Bronchial epithelial cell (primary cell): ENCODE results near the gene LHX6. TPM values are rescaled to one million over a fixed set of nuclear protein-coding genes. Genes with fewer than 3 reads are reported as not detected.

Source experiments
- DNase-seq: peaks from one replicate; pipeline ENCODE4 v3.0.0-alpha.2; 2010; ENCODE audit warnings: low read depth
- FAIRE-seq: peaks from 2 replicates; lab custom pipeline; 2011; peaks lifted over from hg19 to GRCh38; lab: Jason Lieb, UNC
- H3K27me3 ChIP-seq: 2 replicates; pipeline ENCODE4 v1.5.1; 2011; ENCODE audit warnings: low read length; ENCODE audit not compliant: control insufficient read depth, insufficient read depth
- H3K36me3 ChIP-seq: 2 replicates; pipeline ENCODE4 v1.5.1; 2011; ENCODE audit warnings: low read length; ENCODE audit not compliant: control insufficient read depth, insufficient read depth
- H3K4me3 ChIP-seq: 2 replicates; pipeline ENCODE4 v1.5.1; 2011; ENCODE audit warnings: mild to moderate bottlenecking, low read depth, low read length, control low read depth
- total RNA-seq: library from RNA; depleted of rRNA; stranded (reverse); fragments of >200 nt; gene quantifications from 2 replicates; pipeline ENCODE4 v1.2.1, GENCODE V29; 2014
- TF ChIP-seq, protein P1 (sequence below): IDR thresholded peaks from 2 replicates; pipeline ENCODE4 v1.5.1; 2011; ENCODE audit warnings: mild to moderate bottlenecking, moderate library complexity, low read length, control low read depth, inconsistent platforms; ENCODE audit not compliant: insufficient read depth, severe bottlenecking

Gene LHX6
- total RNA-seq, 1 donor from 2014 or later, result 0.26 TPM

GRCh38 chr9:122173670-122174069 is 55.1 kb downstream of the LHX6 start:
- FAIRE-seq (no peak), DNase-seq (no peak)
- Histone ChIP-seq H3K36me3 (no peaks in the 10 kb centered on the region), H3K4me3 (no peak overlapping the region), H3K27me3 (peaks cover 4% of the 10 kb centered on the region)
- TF ChIP-seq, protein P1, sequence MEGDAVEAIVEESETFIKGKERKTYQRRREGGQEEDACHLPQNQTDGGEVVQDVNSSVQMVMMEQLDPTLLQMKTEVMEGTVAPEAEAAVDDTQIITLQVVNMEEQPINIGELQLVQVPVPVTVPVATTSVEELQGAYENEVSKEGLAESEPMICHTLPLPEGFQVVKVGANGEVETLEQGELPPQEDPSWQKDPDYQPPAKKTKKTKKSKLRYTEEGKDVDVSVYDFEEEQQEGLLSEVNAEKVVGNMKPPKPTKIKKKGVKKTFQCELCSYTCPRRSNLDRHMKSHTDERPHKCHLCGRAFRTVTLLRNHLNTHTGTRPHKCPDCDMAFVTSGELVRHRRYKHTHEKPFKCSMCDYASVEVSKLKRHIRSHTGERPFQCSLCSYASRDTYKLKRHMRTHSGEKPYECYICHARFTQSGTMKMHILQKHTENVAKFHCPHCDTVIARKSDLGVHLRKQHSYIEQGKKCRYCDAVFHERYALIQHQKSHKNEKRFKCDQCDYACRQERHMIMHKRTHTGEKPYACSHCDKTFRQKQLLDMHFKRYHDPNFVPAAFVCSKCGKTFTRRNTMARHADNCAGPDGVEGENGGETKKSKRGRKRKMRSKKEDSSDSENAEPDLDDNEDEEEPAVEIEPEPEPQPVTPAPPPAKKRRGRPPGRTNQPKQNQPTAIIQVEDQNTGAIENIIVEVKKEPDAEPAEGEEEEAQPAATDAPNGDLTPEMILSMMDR, result no peak

GRCh38 chr9:122172131-122172530 is 56.6 kb downstream of the LHX6 start:
- Histone ChIP-seq H3K4me3 (no peak overlapping the region), H3K36me3 (no peaks in the 10 kb centered on the region), H3K27me3 (peaks cover 4% of the 10 kb centered on the region)
- no peak for DNase-seq
- TF ChIP-seq, protein P1, result no peak
- FAIRE-seq, result no peak

- FAIRE-seq (no peak), DNase-seq (no peak)
- Histone ChIP-seq H3K4me3 (no peak overlapping the region), H3K27me3 (peaks cover 5% of the 10 kb centered on the region), H3K36me3 (no peaks in the 10 kb centered on the region)
- TF ChIP-seq, protein P1, result no peak
Observed at GRCh38 chr9:122168356-122168755, 60.4 kb downstream of the LHX6 start.

- DNase-seq (no peak), FAIRE-seq (no peak)
- no peak overlapping the region for H3K4me3 ChIP-seq
- TF ChIP-seq, protein P1, result no peak
- no peaks in the 10 kb centered on the region for H3K36me3 ChIP-seq
- peaks cover 1% of the 10 kb centered on the region for H3K27me3 ChIP-seq
Observed at GRCh38 chr9:122164286-122164685, 64.5 kb downstream of the LHX6 start.

GRCh38 chr9:122162415-122162814 is 66.3 kb downstream of the LHX6 start:
- no peak for DNase-seq
- Histone ChIP-seq H3K4me3 (no peak overlapping the region), H3K27me3 (peaks cover 1% of the 10 kb centered on the region), H3K36me3 (no peaks in the 10 kb centered on the region)
- TF ChIP-seq, protein P1, result no peak
- FAIRE-seq, result no peak

GRCh38 chr9:122159925-122160246 is 68.9 kb downstream of the LHX6 start:
- no peaks in the 10 kb centered on the region for H3K36me3 ChIP-seq
- no peak for FAIRE-seq
- TF ChIP-seq, protein P1, result no peak
- H3K27me3 ChIP-seq, result no peaks in the 10 kb centered on the region
- peak overlapping the region; percentile 88 for H3K4me3 ChIP-seq
- no peak for DNase-seq
